Gastrocnemius medialis (tissue), 4 donors: ENCODE data around the gene ABO. TPM values are rescaled to one million over a fixed set of nuclear protein-coding genes. Genes with fewer than 3 reads are reported as not detected.

Source experiments
- ATAC-seq, 2 donors: fragments of 150-250 bp; one replicate each; pipeline ENCODE4 v1.9.1; 2016
- DNase-seq, 2 donors: peaks; one replicate each; pipeline ENCODE4 v3.0.0-alpha.2; 2019
- H3K27ac ChIP-seq, 4 donors: fragments of 200-600 bp; sonication (generic); 1 replicate in 1 of 4; 2 replicates in 3 of 4; pipeline ENCODE4 v1.5.1; 2016 to 2018; ENCODE audit warnings: mild to moderate bottlenecking in 2 of 4, moderate library complexity in 1 of 4
- H3K27me3 ChIP-seq, 3 donors: fragments of 200-600 bp; sonication (generic) in 2 of 3; 1 replicate in 1 of 3; 2 replicates in 2 of 3; pipeline versions ENCODE4 v1.5.1 to v1.6.0; 2016 to 2019; ENCODE audit warnings: mild to moderate bottlenecking in 1 of 3, moderate library complexity in 1 of 3
- H3K36me3 ChIP-seq, 2 donors: fragments of 200-600 bp; sonication (generic) in 1 of 2; one replicate each; pipeline ENCODE4 v1.5.1; 2017 to 2018
- H3K4me1 ChIP-seq, 2 donors: fragments of 200-600 bp; sonication (generic) in 1 of 2; one replicate each; pipeline ENCODE4 v1.5.1; 2016 to 2017; ENCODE audit warnings: mild to moderate bottlenecking in 2 of 2
- H3K4me3 ChIP-seq, 4 donors: fragments of 200-600 bp; sonication (generic) in 3 of 4; 1 replicate in 1 of 4; 2 replicates in 3 of 4; pipeline ENCODE4 v1.5.1; 2016 to 2019; ENCODE audit warnings: mild to moderate bottlenecking in 2 of 4
- H3K9me3 ChIP-seq, 3 donors: fragments of 200-600 bp; sonication (generic) in 2 of 3; 1 replicate in 1 of 3; 2 replicates in 2 of 3; pipeline ENCODE4 v1.5.1; 2016 to 2019
- POLR2A ChIP-seq, 2 donors: fragments of 450-650 bp; IDR thresholded peaks; one replicate each; pipeline ENCODE4 v1.6.1; 2017; ENCODE audit warnings: antibody characterized with exemption in 2 of 2, mild to moderate bottlenecking in 2 of 2, moderate library complexity in 2 of 2
- in situ Hi-C, 4 donors: fragments of 200-750 bp; cut with MboI; loops; one replicate each; pipeline versions ENCODE4 v1.15.0 to v1.8.0; 2017; ENCODE audit warnings: low sequenced_read_pairs in 4 of 4
- intact Hi-C: fragments of 100-400 bp; cut with DNase I; formaldehyde crosslinking; loops from one replicate; pipeline ENCODE4 v1.15.1; 2023; ENCODE audit warnings: low total_unique reads
- total RNA-seq, 4 donors: library from RNA; depleted of rRNA; stranded (reverse); fragments of >200 nt; gene quantifications; one replicate each; pipeline versions ENCODE4 v1.1.0 to v1.2.3, GENCODE V29; 2016
- TF ChIP-seq, protein P1 (sequence below), 5 experiments: fragments of 450-650 bp in 3 of 5; fragments of 200-600 bp in 2 of 5; sonication (generic) in 2 of 5; IDR thresholded peaks in 4 of 5; conservative IDR thresholded peaks in 1 of 5; 1 replicate in 4 of 5; 2 replicates in 1 of 5; pipeline ENCODE4 v1.5.1; 2016 to 2019; ENCODE audit warnings: antibody characterized with exemption in 5 of 5, mild to moderate bottlenecking in 3 of 5, moderate library complexity in 3 of 5

Gene ABO
- total RNA-seq, 4 donors from 2014 or later = 0.24 to 2.4 (median 0.44) TPM; not detected in 1

DNA sequence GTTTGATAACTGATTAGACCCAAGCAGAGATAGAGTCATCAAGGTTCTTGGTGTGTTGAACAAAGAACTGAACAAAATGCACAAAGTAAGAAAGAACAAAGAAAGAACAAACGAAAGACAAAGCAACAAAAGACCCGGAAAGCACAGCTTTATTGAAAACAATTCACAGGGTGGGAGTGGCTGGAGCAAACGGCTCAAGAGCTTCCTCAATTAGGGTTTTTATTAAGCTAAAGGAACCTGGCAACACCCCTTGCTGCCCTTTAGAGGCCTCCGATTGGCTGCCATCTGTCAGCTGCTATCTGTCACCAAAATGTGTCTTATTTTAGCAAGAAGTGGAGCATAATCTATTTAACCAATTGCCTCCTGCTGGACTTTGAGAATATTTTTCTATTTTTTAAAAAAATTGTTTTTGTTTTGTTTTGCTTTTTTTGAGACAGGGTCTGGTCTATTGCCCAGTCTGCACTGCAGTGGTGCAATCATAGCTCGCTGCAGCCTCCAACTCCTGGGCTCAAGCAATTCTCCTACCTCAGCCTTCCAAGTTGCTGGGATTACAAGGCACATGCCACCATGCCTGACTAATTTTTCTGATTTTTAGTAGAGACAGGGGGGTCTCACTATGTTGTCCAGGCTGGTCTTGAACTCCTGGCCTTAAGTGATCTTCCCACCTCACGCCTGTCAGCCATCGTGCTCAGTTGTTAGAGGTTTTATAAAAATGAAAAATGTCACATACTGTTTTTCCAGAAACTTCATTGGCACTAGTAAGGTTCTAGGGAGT lies 7.7 kb upstream of the ABO start:
- DNase-seq (no peak), ATAC-seq (no peak)
- Histone ChIP-seq H3K36me3 (no peaks in the 10 kb centered on the region), H3K27me3 (peaks cover 0 to 13% (median 5%) of the 10 kb centered on the region in 3 donors), H3K9me3 (no peaks in the 10 kb centered on the region), H3K4me3 (no peak overlapping the region), H3K27ac (no peak overlapping the region), H3K4me1 (no peaks in the 10 kb centered on the region)
- intact Hi-C loops (no loop called here), in situ Hi-C loops (no loop called here)
- TF ChIP-seq POLR2A (IDR thresholded peaks at IDR 0.05) = no peak
- TF ChIP-seq, protein P1, sequence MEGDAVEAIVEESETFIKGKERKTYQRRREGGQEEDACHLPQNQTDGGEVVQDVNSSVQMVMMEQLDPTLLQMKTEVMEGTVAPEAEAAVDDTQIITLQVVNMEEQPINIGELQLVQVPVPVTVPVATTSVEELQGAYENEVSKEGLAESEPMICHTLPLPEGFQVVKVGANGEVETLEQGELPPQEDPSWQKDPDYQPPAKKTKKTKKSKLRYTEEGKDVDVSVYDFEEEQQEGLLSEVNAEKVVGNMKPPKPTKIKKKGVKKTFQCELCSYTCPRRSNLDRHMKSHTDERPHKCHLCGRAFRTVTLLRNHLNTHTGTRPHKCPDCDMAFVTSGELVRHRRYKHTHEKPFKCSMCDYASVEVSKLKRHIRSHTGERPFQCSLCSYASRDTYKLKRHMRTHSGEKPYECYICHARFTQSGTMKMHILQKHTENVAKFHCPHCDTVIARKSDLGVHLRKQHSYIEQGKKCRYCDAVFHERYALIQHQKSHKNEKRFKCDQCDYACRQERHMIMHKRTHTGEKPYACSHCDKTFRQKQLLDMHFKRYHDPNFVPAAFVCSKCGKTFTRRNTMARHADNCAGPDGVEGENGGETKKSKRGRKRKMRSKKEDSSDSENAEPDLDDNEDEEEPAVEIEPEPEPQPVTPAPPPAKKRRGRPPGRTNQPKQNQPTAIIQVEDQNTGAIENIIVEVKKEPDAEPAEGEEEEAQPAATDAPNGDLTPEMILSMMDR (IDR thresholded peaks at IDR 0.05 in 4 of 5, conservative IDR thresholded peaks at IDR 0.05 in 1 of 5) = no peak

DNA sequence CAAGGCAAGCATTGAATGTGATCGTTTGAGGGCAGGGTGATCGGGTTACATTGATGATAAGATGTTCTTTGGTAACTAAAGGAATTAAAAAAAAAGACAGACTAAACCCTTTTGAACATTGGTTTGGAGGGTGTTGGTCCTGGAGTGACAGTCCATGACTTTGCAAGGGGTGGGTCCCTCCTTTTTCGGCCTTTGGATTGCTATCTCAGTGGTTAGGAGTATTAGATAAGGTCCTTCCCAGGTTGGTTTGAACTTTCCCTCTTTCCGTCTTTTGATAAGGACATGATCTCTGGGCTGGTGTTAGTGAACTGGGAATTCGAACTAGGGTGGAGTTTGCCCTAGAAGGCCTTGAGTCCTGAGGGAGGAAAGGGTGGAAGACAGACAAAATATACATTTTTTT lies 5.4 kb upstream of the ABO start:
- TF ChIP-seq, protein P1 (IDR thresholded peaks at IDR 0.05 in 4 of 5, conservative IDR thresholded peaks at IDR 0.05 in 1 of 5) = no peak
- no peak for TF ChIP-seq POLR2A (IDR thresholded peaks at IDR 0.05)
- Histone ChIP-seq H3K4me3 (no peak overlapping the region), H3K27ac (no peak overlapping the region), H3K9me3 (no peaks in the 10 kb centered on the region), H3K36me3 (no peaks in the 10 kb centered on the region), H3K4me1 (no peaks in the 10 kb centered on the region), H3K27me3 (peaks cover 12 to 20% (median 19%) of the 10 kb centered on the region in 3 donors)
- intact Hi-C loops = no loop called here
- in situ Hi-C loops = no loop called here
- ATAC-seq (no peak), DNase-seq (no peak)

DNA sequence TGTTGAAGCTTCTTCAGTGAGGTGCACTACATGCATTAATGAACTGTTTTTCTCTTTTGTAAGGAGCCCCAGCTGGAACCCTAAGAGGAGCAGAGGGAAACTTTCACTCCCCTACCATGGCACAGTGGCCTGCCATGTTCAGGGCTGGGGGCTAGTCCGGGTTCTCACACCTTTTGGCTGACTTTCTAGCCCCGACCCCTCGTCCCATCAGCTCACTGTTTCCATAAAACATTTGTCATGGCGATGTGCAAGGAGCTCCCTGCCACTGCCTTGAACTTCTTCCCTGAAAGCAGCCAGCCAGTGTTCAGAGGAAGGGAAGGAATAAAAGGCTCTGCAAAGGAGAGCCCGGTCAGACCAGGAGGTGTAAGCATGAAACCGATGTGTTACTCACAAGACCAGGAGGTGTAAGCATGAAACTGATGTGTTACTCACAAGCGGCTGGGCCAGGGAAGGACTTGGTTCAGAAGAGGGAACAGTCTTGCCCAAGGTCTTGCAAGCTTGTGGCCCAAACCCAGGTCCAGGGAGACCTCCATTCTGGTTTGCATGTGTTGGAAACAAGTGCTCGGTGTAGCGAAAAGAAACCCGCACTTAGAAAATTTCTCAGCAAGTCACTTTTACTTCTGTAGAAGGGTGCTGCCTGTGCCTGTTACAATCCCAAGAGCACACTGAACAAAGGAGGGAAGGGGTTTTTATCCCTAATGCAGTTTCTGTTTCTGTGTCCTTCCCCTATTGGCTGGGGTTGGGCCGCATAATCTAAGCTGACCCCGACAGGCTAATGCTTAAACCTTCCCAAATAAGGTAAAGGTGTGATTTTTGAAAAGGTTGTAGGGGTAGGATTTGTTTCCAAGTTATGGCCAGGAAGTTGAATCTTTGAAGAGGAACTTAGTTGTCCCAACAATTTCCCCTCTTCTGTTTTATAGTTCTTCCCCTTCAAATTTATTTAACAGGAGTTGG lies 3.4 kb upstream of the ABO start:
- Histone ChIP-seq H3K36me3 (no peaks in the 10 kb centered on the region), H3K27me3 (peaks cover 21 to 31% (median 30%) of the 10 kb centered on the region in 3 donors), H3K4me1 (no peaks in the 10 kb centered on the region), H3K27ac (no peak overlapping the region), H3K9me3 (no peaks in the 10 kb centered on the region), H3K4me3 (no peak overlapping the region)
- intact Hi-C loops (no loop called here), in situ Hi-C loops (no loop called here)
- TF ChIP-seq, protein P1 (IDR thresholded peaks at IDR 0.05 in 4 of 5, conservative IDR thresholded peaks at IDR 0.05 in 1 of 5) = no peak
- no peak for TF ChIP-seq POLR2A (IDR thresholded peaks at IDR 0.05)
- ATAC-seq (no peak), DNase-seq (no peak)

DNA sequence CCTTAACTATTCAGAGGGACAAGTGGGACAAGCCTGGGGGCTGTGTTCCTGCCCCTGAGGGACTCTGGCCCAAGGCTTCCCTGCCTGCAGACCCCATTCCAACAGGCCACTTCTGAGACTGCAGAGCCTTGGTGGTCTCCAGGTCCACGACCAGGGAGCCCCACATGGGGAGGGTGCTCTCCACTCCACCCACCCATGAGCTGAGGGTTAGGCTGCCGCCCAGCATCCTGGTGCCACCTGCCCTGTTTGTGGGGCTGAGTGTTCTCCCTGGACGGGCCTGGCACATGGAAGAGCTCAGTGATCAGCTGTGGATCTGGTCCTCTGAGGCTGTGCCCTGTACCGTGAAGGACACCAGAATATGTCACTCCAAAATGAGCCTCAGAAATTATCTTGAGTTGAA lies 2.5 kb upstream of the ABO start:
- ATAC-seq (no peak), DNase-seq (no peak)
- H3K9me3 ChIP-seq = no peaks in the 10 kb centered on the region
- in situ Hi-C loops (no loop called here), intact Hi-C loops (no loop called here)
- H3K27me3 ChIP-seq = peaks cover 21 to 31% (median 27%) of the 10 kb centered on the region in 3 donors
- no peaks in the 10 kb centered on the region for H3K4me1 ChIP-seq
- TF ChIP-seq, protein P1 (IDR thresholded peaks at IDR 0.05 in 4 of 5, conservative IDR thresholded peaks at IDR 0.05 in 1 of 5) = no peak
- TF ChIP-seq POLR2A (IDR thresholded peaks at IDR 0.05) = no peak
- no peaks in the 10 kb centered on the region for H3K36me3 ChIP-seq
- no peak overlapping the region for H3K4me3 ChIP-seq
- H3K27ac ChIP-seq = no peak overlapping the region
